22Rv1 (cell line): Measurements from ENCODE around the gene TRIO.

Experiments
- CTCF ChIP-seq: fragments of 450-650 bp; IDR thresholded peaks from 2 replicates; pipeline ENCODE4 v1.5.1; 2017; ENCODE audit warnings: mild to moderate bottlenecking
- ZFX ChIP-seq: fragments of 450-650 bp; IDR thresholded peaks from 2 replicates; pipeline ENCODE4 v1.6.1; 2017; ENCODE audit warnings: antibody characterized with exemption, borderline replicate concordance

GRCh38 chr5:14184082-14184481 is 40.9 kb downstream of the TRIO start:
- TF ChIP-seq CTCF = no peak
- TF ChIP-seq ZFX = no peak
